GM12878 (cell line): Measurements from ENCODE around the gene PSMF1.

ENCODE experiments used
- CTCF ChIP-seq, 3 experiments: IDR thresholded peaks in 2 of 3; conservative IDR thresholded peaks in 1 of 3; 2 replicates each; pipeline ENCODE4 v1.5.1; 2011; ENCODE audit warnings: low read depth in 3 of 3, low read length in 3 of 3, mild to moderate bottlenecking in 3 of 3, control low read depth in 2 of 3, moderate library complexity in 2 of 3, inconsistent platforms in 1 of 3, mixed read lengths in 1 of 3; ENCODE audit not compliant: control insufficient read depth in 2 of 3, insufficient read depth in 1 of 3; ENCODE audit errors: extremely low read depth in 1 of 3
- GABPA ChIP-seq: IDR thresholded peaks from 2 replicates; pipeline ENCODE4 v1.6.1; 2014; ENCODE audit warnings: antibody characterized with exemption, low read depth, mild to moderate bottlenecking, inconsistent platforms
- POLR2A ChIP-seq: IDR thresholded peaks from 2 replicates; pipeline ENCODE4 v1.6.1; 2011; ENCODE audit warnings: low read depth, mild to moderate bottlenecking, low read length
- SREBF2 ChIP-seq: IDR thresholded peaks from 2 replicates; pipeline ENCODE4 v1.6.1; 2012; ENCODE audit warnings: mild to moderate bottlenecking, low read length

DNA sequence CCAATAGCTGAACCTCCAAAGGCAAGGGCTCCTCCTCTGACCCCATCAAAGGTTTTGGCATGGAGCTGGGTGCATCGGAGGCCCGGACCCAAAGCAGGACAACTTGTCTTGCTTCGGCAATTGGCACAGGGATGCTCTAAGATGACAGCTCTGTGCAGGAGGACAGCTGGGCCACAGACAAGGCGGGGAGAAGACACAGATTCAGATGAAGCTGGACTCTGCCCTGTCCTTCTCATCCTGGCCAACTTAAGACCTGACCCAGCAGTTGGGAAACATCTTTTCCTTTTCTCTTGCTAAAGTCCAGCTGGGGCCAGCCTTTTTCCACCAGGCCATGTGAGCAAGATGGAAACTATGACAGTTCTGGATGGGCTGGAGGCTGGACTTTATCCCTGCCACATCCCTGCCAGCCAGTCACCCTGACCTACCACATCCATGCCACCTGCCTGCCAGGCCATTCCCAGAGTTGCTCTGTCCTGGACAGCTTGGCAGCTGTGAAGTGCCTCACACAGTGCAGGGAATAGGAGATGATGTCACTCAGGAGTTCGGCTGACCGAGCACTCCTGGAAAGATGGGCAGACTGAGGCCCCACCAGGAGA lies 12.7 kb upstream of the PSMF1 start:
- TF ChIP-seq POLR2A, result no peak
- no peak for TF ChIP-seq CTCF (IDR thresholded peaks at IDR 0.05 in 2 of 3, conservative IDR thresholded peaks at IDR 0.05 in 1 of 3; ENCODE audit: control insufficient read depth in 2 of 3, extremely low read depth in 1 of 3, insufficient read depth in 1 of 3, low read depth in 3 of 3, low read length in 3 of 3)
- no peak for TF ChIP-seq SREBF2
- TF ChIP-seq GABPA, result no peak
